ENCODE results near the gene EXOC2. TPM values are rescaled to one million over a fixed set of nuclear protein-coding genes. Genes with fewer than 3 reads are reported as not detected.

The EXOC2 gene
- total RNA-seq, 1 donor from 2014 or later = 46.5 TPM

GRCh38 chr6:549906-550305, 143.0 kb downstream of the EXOC2 start:
- no peak overlapping the region for H2AFZ ChIP-seq (replicated peaks)
- no peak for TF ChIP-seq EZH2 (IDR thresholded peaks at IDR 0.05)
- TF ChIP-seq CTCF (IDR thresholded peaks at IDR 0.05) = no peak
- H3K4me2 ChIP-seq = no peak overlapping the region
- no peaks in the 10 kb centered on the region for H3K27me3 ChIP-seq
- DNase-seq (ENCODE audit: low spot score) = no peak
- H3K36me3 ChIP-seq = no peaks in the 10 kb centered on the region
- peaks cover 9% of the 10 kb centered on the region for H3K36me3 Mint-ChIP-seq
- no peak overlapping the region for H3K4me3 Mint-ChIP-seq
- no peaks in the 10 kb centered on the region for H3K79me2 ChIP-seq (ENCODE audit: low read depth)
- H3K27ac ChIP-seq = no peak overlapping the region
- H3K4me3 ChIP-seq = no peak overlapping the region
- no peak overlapping the region for H3K27ac Mint-ChIP-seq
- H3K9me3 Mint-ChIP-seq = no peaks in the 10 kb centered on the region
- peaks cover 14% of the 10 kb centered on the region for H3K4me1 Mint-ChIP-seq
- H4K20me1 ChIP-seq (ENCODE audit: low read depth) = no peaks in the 10 kb centered on the region
- H3K4me1 ChIP-seq = peaks cover 16% of the 10 kb centered on the region
- H3F3A ChIP-seq (ENCODE audit: low read depth) = peaks cover 14% of the 10 kb centered on the region
- H3K27me3 Mint-ChIP-seq (ENCODE audit: insufficient read depth, low read depth) = no peaks in the 10 kb centered on the region
- no peaks in the 10 kb centered on the region for H3K9me3 ChIP-seq (ENCODE audit: low read depth)
- H3K9ac ChIP-seq = no peak overlapping the region

GRCh38 chr6:548517-548916, 144.4 kb downstream of the EXOC2 start:
- Histone ChIP-seq H2AFZ (replicated peaks) (no peak overlapping the region), H3K27me3 (no peaks in the 10 kb centered on the region), H3K36me3 (no peaks in the 10 kb centered on the region), H3K4me2 (no peak overlapping the region), H3K9me3 (ENCODE audit: low read depth) (no peaks in the 10 kb centered on the region), H3K27ac (no peak overlapping the region), H3K4me1 (peaks cover 16% of the 10 kb centered on the region), H3K9ac (no peak overlapping the region), H4K20me1 (ENCODE audit: low read depth) (no peaks in the 10 kb centered on the region), H3K79me2 (ENCODE audit: low read depth) (no peaks in the 10 kb centered on the region), H3F3A (ENCODE audit: low read depth) (peaks cover 14% of the 10 kb centered on the region), H3K4me3 (no peak overlapping the region)
- Mint-ChIP-seq H3K4me1 (peaks cover 14% of the 10 kb centered on the region), H3K4me3 (no peak overlapping the region), H3K36me3 (peaks cover 13% of the 10 kb centered on the region), H3K27me3 (ENCODE audit: insufficient read depth, low read depth) (no peaks in the 10 kb centered on the region), H3K27ac (no peak overlapping the region), H3K9me3 (no peaks in the 10 kb centered on the region)
- DNase-seq (ENCODE audit: low spot score) = no peak
- TF ChIP-seq EZH2phosphoT487 (IDR thresholded peaks at IDR 0.05) = no peak
- TF ChIP-seq EZH2 (IDR thresholded peaks at IDR 0.05) = no peak
- no peak for TF ChIP-seq CTCF (IDR thresholded peaks at IDR 0.05)

GRCh38 chr6:548091-548490, 144.8 kb downstream of the EXOC2 start:
- H3K27me3 Mint-ChIP-seq (ENCODE audit: insufficient read depth, low read depth) = no peaks in the 10 kb centered on the region
- H3K79me2 ChIP-seq (ENCODE audit: low read depth) = no peaks in the 10 kb centered on the region
- TF ChIP-seq CTCF (IDR thresholded peaks at IDR 0.05) = no peak
- no peak for TF ChIP-seq EZH2 (IDR thresholded peaks at IDR 0.05)
- no peak for TF ChIP-seq EZH2phosphoT487 (IDR thresholded peaks at IDR 0.05)
- peaks cover 14% of the 10 kb centered on the region for H3F3A ChIP-seq (ENCODE audit: low read depth)
- peaks cover 2% of the 10 kb centered on the region for H3K9me3 Mint-ChIP-seq
- peaks cover 15% of the 10 kb centered on the region for H3K36me3 Mint-ChIP-seq
- H3K4me1 ChIP-seq = peaks cover 16% of the 10 kb centered on the region
- no peak overlapping the region for H3K27ac ChIP-seq
- no peak overlapping the region for H3K4me2 ChIP-seq
- H3K27me3 ChIP-seq = no peaks in the 10 kb centered on the region
- no peak overlapping the region for H3K9ac ChIP-seq
- H3K9me3 ChIP-seq (ENCODE audit: low read depth) = no peaks in the 10 kb centered on the region
- H3K4me3 Mint-ChIP-seq = no peak overlapping the region
- no peaks in the 10 kb centered on the region for H4K20me1 ChIP-seq (ENCODE audit: low read depth)
- H3K4me1 Mint-ChIP-seq = peaks cover 14% of the 10 kb centered on the region
- DNase-seq (ENCODE audit: low spot score) = no peak
- H3K4me3 ChIP-seq = no peak overlapping the region
- H3K27ac Mint-ChIP-seq = no peak overlapping the region
- no peaks in the 10 kb centered on the region for H3K36me3 ChIP-seq
- H2AFZ ChIP-seq (replicated peaks) = no peak overlapping the region
